ENCODE data around the gene ZNF624. TPM values are rescaled to one million over a fixed set of nuclear protein-coding genes. Genes with fewer than 3 reads are reported as not detected.

ZNF624 gene
- total RNA-seq, 1 experiment from 2014 or later: 7.2 TPM

DNA sequence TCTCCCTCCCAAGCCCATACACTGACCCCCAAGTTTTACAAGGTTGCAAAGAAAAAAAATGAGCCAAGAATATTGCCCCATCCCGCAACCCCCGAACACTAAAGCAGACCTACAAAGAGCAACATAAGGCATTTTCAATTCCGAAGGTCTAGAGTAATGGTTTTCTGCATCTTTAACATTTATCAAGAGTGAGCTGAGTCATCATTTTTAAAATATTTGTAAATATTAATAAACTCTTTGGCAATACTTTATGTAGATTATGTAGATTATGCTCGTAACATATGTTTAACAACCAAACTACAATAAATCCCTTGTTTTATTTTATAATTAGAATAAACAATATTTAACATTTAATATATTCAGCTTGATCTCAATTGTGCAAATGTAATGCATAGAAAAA is 1.4 kb downstream of the ZNF624 start:
- H3K27ac ChIP-seq: peak overlapping the region; percentile 86; the same call in 1 of the 2 replicates
- H3K9me2 ChIP-seq (ENCODE audit: insufficient read depth): no peaks in the 10 kb centered on the region
- peaks cover 12% of the 10 kb centered on the region for H3F3A ChIP-seq (ENCODE audit: insufficient read depth, low read depth)
- H3K36me3 ChIP-seq (ENCODE audit: low read depth): no peaks in the 10 kb centered on the region
- H3K9me3 ChIP-seq (ENCODE audit: insufficient read depth, low read depth): no peaks in the 10 kb centered on the region; the same call in 1 of the 2 replicates
- no peak for TF ChIP-seq EZH2 (IDR thresholded peaks at IDR 0.05; ENCODE audit: low read depth)
- H4K20me1 ChIP-seq (ENCODE audit: insufficient read depth): no peaks in the 10 kb centered on the region
- peaks cover 6% of the 10 kb centered on the region; the same call in 1 of the 2 replicates for H3K79me2 ChIP-seq (ENCODE audit: low read depth)
- POLR2A ChIA-PET (ENCODE audit: unreplicated experiment): interaction anchor here (0.7 kb wide), 1 partner anchor 47 kb away, joined by 5 read pairs; no protein-coding TSS in a partner anchor
- CTCF ChIA-PET: interaction anchor here (1.1 kb wide), 1 partner anchor 68 kb away, joined by 3 read pairs; no protein-coding TSS in a partner anchor
- no peaks in the 10 kb centered on the region for H3K27me3 ChIP-seq (ENCODE audit: insufficient read depth, low read depth)
- intact Hi-C loops (cut with micrococcal nuclease; ENCODE audit: unreplicated experiment): no loop called here
- peak overlapping the region; percentile 81 for H3K4me2 ChIP-seq
- peak overlapping the region; percentile 69; the same call in 1 of the 2 replicates for H3K4me3 ChIP-seq
- H2AFZ ChIP-seq: no peak overlapping the region
- DNase-seq: no peak
- peaks cover 12% of the 10 kb centered on the region; the same call in 1 of the 2 replicates for H3K4me1 ChIP-seq (replicated peaks; ENCODE audit: insufficient read depth)
- no TSS peak for BruUV-seq (replicated peaks)

DNA sequence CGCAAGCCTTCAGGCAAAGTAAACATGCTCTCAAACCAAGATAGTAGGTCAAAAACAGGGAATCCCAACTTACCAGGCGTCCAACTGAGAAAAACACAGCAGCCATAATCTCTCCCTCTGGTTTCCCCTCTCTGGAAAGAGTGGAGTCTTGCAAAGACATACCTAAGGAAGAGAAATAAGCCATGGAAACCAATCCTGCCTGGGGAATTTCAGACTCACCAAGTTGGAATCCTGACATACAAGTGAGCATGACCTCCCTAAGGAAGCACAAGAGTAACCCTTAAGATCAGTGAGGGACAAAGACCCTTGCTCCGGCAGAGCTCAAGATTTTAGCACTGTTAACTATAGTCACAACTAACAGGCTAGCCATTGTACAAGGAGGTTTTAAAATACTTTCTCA is 4.1 kb downstream of the ZNF624 start:
- Histone ChIP-seq H4K20me1 (ENCODE audit: insufficient read depth) (no peaks in the 10 kb centered on the region), H2AFZ (no peak overlapping the region), H3K36me3 (ENCODE audit: low read depth) (no peaks in the 10 kb centered on the region), H3K27ac (no peak overlapping the region), H3K9me3 (ENCODE audit: insufficient read depth, low read depth) (no peaks in the 10 kb centered on the region; the same call in 1 of the 2 replicates), H3K4me1 (replicated peaks; ENCODE audit: insufficient read depth) (peaks cover 12% of the 10 kb centered on the region; the same call in 1 of the 2 replicates), H3K79me2 (ENCODE audit: low read depth) (peaks cover 6% of the 10 kb centered on the region; the same call in 1 of the 2 replicates), H3K27me3 (ENCODE audit: insufficient read depth, low read depth) (no peaks in the 10 kb centered on the region), H3F3A (ENCODE audit: insufficient read depth, low read depth) (peaks cover 12% of the 10 kb centered on the region), H3K9me2 (ENCODE audit: insufficient read depth) (no peaks in the 10 kb centered on the region), H3K4me3 (no peak overlapping the region), H3K4me2 (no peak overlapping the region)
- no peak for DNase-seq
- TF ChIP-seq EZH2 (IDR thresholded peaks at IDR 0.05; ENCODE audit: low read depth): no peak
- TF ChIP-seq, protein P1, sequence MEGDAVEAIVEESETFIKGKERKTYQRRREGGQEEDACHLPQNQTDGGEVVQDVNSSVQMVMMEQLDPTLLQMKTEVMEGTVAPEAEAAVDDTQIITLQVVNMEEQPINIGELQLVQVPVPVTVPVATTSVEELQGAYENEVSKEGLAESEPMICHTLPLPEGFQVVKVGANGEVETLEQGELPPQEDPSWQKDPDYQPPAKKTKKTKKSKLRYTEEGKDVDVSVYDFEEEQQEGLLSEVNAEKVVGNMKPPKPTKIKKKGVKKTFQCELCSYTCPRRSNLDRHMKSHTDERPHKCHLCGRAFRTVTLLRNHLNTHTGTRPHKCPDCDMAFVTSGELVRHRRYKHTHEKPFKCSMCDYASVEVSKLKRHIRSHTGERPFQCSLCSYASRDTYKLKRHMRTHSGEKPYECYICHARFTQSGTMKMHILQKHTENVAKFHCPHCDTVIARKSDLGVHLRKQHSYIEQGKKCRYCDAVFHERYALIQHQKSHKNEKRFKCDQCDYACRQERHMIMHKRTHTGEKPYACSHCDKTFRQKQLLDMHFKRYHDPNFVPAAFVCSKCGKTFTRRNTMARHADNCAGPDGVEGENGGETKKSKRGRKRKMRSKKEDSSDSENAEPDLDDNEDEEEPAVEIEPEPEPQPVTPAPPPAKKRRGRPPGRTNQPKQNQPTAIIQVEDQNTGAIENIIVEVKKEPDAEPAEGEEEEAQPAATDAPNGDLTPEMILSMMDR (conservative IDR thresholded peaks at IDR 0.05): no peak
- ChIA-PET CTCF (no interaction called here), POLR2A (ENCODE audit: unreplicated experiment) (no interaction called here)
- intact Hi-C loops (cut with micrococcal nuclease; ENCODE audit: unreplicated experiment): no loop called here
- no TSS peak for BruUV-seq (replicated peaks)

DNA sequence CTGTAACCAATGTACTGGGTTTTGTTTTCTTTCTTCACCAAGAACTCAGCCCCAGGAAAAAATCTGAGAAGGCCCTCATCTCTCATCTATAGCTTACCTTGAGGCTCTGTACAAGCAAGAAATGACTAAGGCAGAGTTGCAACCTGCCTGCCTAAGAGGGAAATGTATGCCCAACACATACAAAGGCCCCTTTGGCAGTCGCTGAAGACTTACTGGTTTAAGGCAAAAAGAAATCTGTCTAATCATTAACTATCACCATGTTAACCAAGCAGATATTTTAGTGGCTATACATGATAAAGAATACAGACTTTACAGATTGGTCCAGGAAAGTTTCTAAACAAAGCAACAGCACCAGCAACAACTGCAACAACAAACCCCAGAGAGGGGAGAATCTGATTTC is 14.2 kb downstream of the ZNF624 start:
- no peak overlapping the region for H3K27ac ChIP-seq
- no peak overlapping the region for H3K4me3 ChIP-seq
- H3K4me2 ChIP-seq: no peak overlapping the region
- H2AFZ ChIP-seq: no peak overlapping the region
- POLR2A ChIA-PET (ENCODE audit: unreplicated experiment): no interaction called here
- no peaks in the 10 kb centered on the region for H3F3A ChIP-seq (ENCODE audit: insufficient read depth, low read depth)
- TF ChIP-seq, protein P1 (conservative IDR thresholded peaks at IDR 0.05): no peak
- no peak for TF ChIP-seq EZH2 (IDR thresholded peaks at IDR 0.05; ENCODE audit: low read depth)
- H4K20me1 ChIP-seq (ENCODE audit: insufficient read depth): no peaks in the 10 kb centered on the region
- DNase-seq: no peak
- CTCF ChIA-PET: no interaction called here
- H3K79me2 ChIP-seq (ENCODE audit: low read depth): no peaks in the 10 kb centered on the region
- intact Hi-C loops (cut with micrococcal nuclease; ENCODE audit: unreplicated experiment): no loop called here
- no TSS peak for BruUV-seq (replicated peaks)
- H3K9me3 ChIP-seq (ENCODE audit: insufficient read depth, low read depth): peaks cover 6% of the 10 kb centered on the region; the same call in 1 of the 2 replicates
- no peaks in the 10 kb centered on the region for H3K4me1 ChIP-seq (replicated peaks; ENCODE audit: insufficient read depth)
- no peaks in the 10 kb centered on the region for H3K9me2 ChIP-seq (ENCODE audit: insufficient read depth)
- H3K36me3 ChIP-seq (ENCODE audit: low read depth): peaks cover 2% of the 10 kb centered on the region; the same call in 1 of the 2 replicates
- H3K27me3 ChIP-seq (ENCODE audit: insufficient read depth, low read depth): no peaks in the 10 kb centered on the region

DNA sequence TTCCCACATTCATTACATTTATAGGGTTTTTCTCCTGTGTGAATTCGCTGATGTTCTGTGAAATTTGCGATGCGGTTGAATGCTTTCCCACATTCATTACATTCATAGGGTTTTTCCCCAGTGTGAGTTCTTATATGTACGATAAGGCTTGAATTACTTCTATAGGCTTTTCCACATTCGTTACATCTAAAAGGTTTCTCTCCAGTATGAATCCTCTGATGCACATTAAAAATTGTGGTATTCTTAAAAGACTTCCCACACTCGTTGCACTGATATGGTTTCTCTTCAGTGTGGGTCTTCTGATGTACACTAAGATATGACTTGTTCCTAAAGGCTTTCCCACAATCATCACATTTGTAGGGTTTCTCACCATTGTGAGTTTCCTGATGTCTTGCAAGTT is 30.4 kb downstream of the ZNF624 start:
- H3K4me2 ChIP-seq: no peak overlapping the region
- H2AFZ ChIP-seq: no peak overlapping the region
- ChIA-PET POLR2A (ENCODE audit: unreplicated experiment) (no interaction called here), CTCF (no interaction called here)
- peaks cover 15% of the 10 kb centered on the region for H3K36me3 ChIP-seq (ENCODE audit: low read depth)
- peaks cover 45% of the 10 kb centered on the region for H3K9me3 ChIP-seq (ENCODE audit: insufficient read depth, low read depth)
- H3K9me2 ChIP-seq (ENCODE audit: insufficient read depth): no peaks in the 10 kb centered on the region
- no peaks in the 10 kb centered on the region for H3K79me2 ChIP-seq (ENCODE audit: low read depth)
- H3K27ac ChIP-seq: no peak overlapping the region
- H3K27me3 ChIP-seq (ENCODE audit: insufficient read depth, low read depth): no peaks in the 10 kb centered on the region
- intact Hi-C loops (cut with micrococcal nuclease; ENCODE audit: unreplicated experiment): loop anchor here (1.0 to 5.0 kb wide), 2 partner anchors 9 to 71 kb away; no protein-coding TSS in a partner anchor
- no peak for TF ChIP-seq EZH2 (IDR thresholded peaks at IDR 0.05; ENCODE audit: low read depth)
- TF ChIP-seq, protein P1 (conservative IDR thresholded peaks at IDR 0.05): no peak
- DNase-seq: no peak
- no TSS peak for BruUV-seq (replicated peaks)
- H4K20me1 ChIP-seq (ENCODE audit: insufficient read depth): no peaks in the 10 kb centered on the region
- H3K4me3 ChIP-seq: no peak overlapping the region
- H3K4me1 ChIP-seq (replicated peaks; ENCODE audit: insufficient read depth): no peaks in the 10 kb centered on the region
- H3F3A ChIP-seq (ENCODE audit: insufficient read depth, low read depth): no peaks in the 10 kb centered on the region
